ENCODE results near the gene LIX1. TPM values are rescaled to one million over a fixed set of nuclear protein-coding genes. Genes with fewer than 3 reads are reported as not detected.

Gene LIX1
- total and polyA plus RNA-seq, 2 of the 13 experiments (the other 11 are each of a cell fraction or from before 2014, with no cell fraction given) = not detected

- TF ChIP-seq ZNF770 (CRISPR knock-in tag; IDR thresholded peaks at IDR 0.05) (no peak), POGZ (CRISPR knock-in tag; IDR thresholded peaks at IDR 0.05) (no peak), POLR2AphosphoS5 (IDR thresholded peaks at IDR 0.05; ENCODE audit: low read depth, low read length) (no peak), MED13 (CRISPR knock-in tag; IDR thresholded peaks at IDR 0.05) (no peak), SAP130 (CRISPR knock-in tag; IDR thresholded peaks at IDR 0.05; ENCODE audit: low read depth) (no peak), ZSCAN9 (CRISPR knock-in tag; IDR thresholded peaks at IDR 0.05; ENCODE audit: borderline replicate concordance) (no peak), RERE (CRISPR knock-in tag; IDR thresholded peaks at IDR 0.05; ENCODE audit: low read depth) (no peak), ZBTB3 (CRISPR knock-in tag; IDR thresholded peaks at IDR 0.05; ENCODE audit: borderline replicate concordance, low read depth) (no peak)
These were observed 17.2 kb downstream of the LIX1 start (continued) for GRCh38 chr5:97125125-97125683.
